ENCODE measurements around the gene TMPRSS13.
"Not testable (repeated sequence)": the region's sequence is repeated elsewhere in the genome, so short reads cannot be mapped to it uniquely, and the experiment has no call there.

Gene TMPRSS13

DNA sequence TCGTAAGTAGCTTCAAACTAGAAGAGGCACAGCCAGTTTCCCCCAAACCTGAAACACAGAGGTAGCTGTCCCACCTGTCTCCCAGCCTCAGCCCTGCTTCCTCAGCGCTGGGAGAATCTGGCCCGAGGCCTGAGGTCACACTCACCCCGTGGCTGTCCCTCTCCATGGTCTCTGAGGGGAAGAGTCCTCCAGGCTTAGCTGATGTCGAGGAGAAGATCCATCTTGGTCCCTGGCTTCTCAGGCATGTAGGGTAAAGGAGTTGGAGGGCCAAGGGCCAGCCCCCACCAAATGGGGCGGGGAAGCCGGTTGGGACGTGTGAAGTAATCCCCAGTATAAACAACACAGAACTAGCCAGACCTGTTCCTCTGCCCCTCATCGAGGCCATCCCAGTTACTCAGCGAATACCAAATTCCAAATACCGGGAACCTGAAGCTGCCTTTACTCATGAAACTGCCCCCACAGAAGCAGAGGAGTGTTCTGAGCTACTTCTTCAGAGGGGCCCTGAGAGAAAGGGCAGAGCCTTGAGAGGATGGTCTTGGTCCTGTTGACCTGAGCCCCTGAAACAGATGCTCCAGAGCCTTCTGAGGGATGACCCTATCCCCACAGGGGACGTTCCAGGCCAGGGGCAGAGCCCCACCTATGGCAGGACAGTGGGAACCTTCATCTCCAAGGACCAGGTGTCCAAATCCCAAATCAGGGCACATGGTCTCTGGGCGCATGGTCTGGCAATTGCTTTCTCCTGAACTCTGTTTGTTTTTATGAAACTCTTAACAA, at the start of gene TMPRSS13:
Gene TMPRSS13, minus strand, starts transcription at position 261 of the 774 bp plus-strand sequence. Its CDS starts 95 bp downstream, at position 166.
- DNase-seq: no peak

DNA sequence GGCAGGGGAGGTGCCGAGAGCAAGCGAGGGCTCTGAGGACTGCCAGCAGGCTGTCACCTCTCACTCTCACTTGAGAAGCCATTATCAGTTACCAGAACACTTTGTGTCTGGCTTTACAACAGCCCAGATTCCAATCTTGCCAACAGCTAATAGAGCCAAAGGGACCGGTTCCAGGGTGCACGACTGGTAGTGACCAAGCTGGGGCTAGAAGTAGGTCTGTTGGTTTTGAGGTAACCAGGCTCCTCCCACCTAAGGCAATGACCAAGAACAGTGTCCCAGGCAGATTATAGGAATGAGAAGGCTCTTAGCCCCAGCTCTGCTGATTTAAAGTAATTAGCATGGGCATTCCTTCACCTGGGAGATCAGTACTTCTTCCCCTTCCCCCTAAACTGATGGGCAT, 49.8 kb upstream of the TMPRSS13 start:
- DNase-seq: no peak

DNA sequence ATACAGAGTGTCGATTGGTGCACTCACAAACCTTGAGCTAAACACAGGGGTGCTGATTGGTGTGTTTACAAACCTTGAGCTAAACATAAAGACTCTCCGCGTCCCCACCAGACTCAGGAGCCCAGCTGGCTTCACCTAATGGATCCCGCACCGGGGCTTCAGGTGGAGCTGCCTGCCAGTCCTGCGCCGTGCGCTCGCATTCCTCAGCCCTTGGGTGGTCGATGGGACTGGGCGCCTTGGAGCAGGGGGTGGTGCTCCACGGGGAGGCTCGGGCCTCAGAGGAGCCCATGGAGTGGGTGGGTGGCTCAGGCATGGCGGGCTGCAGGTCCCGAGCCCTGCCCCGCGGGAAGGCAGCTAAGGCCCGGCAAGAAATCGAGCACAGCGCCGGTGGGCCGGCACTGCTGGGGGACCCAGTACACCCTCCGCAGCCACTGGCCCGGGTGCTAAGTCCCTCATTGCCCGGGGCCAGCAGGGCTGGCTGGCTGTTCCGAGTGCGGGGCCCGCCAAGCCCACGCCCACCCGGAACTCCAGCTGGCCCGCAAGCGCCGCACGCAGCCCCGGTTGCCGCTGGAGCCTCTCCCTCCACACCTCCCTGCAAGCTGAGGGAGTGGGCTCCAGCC, 49.2 kb upstream of the TMPRSS13 start:
- DNase-seq: not testable (repeated sequence)

DNA sequence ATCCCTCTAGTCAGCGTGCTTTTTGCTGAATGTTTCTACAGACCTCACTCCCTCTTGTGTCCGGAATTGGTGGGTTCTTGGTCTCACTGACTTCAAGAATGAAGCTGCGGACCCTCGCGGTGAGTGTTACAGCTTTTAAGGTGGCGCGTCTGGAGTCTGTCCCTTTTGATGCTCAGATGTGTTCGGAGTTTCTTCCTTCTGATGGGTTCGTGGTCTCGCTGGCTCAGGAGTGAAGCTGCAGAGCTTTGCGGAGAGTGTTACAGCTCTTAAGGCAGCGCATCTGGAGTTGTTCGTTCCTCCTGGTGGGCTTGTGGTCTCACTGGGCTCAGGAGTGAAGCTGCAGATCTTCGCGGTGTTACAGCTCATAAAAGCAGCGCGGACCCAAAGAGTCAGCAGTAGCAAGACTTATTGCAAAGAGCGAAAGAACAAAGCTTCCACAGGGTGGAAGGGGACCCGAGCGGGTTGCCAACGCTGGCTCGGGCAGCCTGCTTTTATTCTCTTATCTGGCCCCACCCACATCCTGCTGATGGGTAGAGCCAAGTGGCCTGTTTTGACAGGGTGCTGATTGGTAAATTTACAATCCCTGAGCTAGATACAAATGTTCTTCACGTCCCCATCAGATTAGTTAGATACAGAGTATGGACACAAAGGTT, 48.5 kb upstream of the TMPRSS13 start:
- DNase-seq: not testable (repeated sequence)

DNA sequence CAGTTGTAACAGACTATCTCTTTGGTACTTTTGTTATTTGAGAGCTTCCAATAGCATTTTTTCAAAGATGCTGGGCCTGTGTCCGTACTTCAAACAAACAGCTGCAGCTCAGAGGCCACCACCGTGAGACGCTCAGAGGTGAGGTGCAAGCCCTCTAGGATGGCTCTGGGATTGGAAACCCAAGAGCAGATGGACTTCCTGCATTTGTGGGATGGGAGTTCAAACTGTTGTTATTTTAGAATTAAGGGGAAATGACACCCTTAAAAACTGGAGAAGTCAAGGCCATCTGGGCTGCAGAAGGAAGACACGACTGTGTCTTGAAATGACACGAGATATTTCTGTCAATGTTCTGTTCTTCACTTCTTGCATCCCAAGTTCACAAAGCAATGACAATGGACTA, 47.8 kb upstream of the TMPRSS13 start:
- no peak for DNase-seq

DNA sequence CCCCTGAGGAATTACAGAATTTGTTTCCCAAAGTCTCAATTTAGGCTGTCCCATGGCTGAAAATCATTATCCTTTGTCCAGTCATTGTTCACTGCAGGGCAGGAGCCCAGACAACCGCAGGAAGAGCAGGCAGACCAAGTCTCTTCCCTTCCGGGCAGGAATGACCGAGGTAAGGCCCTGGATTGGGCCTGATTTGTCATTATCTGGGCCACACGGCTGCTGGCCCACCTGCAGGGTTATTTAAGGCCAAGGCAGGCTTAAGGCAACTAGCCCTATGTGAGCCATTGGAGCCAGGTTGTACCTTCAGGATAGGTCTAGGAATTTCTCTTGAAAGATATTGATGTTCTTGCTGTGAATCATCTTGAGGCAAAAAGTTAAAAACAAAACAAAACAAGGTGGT, 47.2 kb upstream of the TMPRSS13 start:
- no peak for DNase-seq

DNA sequence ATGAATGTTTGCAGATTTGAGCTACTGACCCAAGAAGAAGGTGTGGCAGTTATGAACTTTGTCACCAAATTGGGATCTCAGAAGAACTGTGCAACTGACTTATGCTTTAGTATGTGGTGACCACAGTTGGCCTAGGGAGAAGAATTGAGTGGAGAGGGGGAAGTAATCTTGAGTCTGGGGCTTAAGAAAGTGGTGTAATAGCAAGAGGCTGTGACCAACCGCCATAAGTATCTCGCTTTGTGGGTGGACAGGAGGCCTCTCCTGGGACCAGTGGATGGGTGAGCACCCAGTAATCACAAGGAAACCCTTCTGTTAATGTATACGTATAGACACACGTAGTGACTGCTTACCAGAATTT, 44.3 kb upstream of the TMPRSS13 start:
- no peak for DNase-seq

DNA sequence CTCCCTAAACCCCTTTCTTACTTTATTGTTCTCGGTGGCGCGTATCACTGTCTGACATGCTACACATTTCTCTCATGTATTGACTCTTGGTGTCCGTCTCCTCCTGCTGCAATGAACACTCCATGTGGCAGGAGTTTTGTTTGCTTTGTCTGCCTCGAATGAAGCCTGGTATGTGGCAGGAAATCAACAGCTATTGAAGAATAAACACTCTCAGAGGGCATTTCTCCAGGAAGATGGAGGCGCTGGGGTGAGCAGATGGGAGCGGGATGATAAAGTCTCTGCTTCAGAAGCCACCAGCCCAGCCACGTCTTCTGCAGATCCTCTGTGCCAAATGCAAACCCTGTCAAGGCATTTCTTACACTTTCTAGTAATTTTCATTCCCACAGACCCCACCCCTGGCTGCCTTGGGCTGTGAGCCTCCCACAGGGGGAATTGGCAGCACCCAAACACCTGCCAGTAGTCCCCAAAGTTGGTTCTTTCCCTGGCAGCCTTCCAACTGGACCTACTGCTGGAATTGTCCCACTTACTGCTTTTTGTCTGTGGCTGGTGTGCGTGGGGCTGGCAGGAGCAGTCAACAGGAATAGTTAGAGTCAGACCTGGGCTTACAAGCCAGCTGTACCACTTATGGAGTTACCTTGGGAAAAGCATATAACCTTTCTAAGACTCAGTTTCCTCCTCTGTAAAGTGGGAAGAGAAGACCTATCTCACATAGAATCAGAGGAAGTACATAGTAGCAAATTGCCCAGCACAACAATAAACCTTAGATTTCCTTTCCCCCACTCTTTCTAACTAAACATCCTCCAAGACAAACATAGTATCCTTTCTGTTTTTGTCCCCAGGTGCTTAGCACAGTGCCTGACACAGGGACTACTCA, 43.7 kb upstream of the TMPRSS13 start:
- DNase-seq: peak; percentile 11

DNA sequence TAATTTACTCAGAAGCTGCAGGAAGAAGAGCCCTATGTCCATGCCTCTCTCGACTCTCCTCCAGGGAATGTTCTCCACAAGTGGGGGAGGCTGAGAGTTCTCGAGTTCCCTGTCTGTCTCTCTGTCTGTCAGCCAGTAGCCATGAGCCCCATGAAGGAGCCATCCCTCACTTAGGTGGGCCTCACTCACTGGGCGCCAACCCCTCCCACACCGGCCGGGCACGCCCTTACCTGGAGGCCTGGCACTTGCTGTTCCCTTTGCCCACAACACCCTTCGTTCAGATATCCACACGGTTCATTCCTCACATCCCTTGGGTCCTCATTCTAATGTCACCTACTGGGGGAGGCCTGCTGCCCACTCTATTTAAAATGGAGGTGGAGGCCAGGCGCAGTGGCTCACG, 42.8 kb upstream of the TMPRSS13 start:
- no peak for DNase-seq

DNA sequence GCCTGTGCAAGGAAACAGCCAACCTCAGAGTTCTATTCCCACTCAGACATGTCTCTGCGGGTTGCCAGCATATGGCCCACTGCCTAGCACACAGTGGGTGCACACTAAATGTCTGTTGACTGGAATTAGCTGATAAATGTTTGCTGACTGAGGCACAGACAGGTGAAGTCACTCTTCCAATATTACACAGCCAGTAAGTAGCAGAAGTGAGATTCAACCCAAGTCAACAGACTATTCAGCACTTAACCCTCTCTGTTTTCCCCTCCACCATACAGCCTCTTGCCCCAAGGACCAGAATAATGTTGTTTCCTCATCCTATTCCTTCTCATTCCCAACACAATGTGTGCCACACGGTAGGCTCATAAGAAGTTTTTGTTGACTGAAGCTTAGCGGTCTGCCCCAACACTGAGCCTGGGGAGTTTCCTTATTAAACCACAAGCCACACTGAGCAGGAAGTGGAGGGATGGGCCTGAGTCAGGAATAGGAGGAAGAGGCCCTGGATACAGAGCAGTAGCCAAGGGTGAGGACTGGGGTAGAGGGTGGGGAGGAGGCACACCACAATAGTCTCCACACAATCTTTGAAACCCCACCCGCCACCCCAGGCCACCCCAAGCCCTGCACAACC, 41.3 kb upstream of the TMPRSS13 start:
- peak; percentile 33 for DNase-seq

DNA sequence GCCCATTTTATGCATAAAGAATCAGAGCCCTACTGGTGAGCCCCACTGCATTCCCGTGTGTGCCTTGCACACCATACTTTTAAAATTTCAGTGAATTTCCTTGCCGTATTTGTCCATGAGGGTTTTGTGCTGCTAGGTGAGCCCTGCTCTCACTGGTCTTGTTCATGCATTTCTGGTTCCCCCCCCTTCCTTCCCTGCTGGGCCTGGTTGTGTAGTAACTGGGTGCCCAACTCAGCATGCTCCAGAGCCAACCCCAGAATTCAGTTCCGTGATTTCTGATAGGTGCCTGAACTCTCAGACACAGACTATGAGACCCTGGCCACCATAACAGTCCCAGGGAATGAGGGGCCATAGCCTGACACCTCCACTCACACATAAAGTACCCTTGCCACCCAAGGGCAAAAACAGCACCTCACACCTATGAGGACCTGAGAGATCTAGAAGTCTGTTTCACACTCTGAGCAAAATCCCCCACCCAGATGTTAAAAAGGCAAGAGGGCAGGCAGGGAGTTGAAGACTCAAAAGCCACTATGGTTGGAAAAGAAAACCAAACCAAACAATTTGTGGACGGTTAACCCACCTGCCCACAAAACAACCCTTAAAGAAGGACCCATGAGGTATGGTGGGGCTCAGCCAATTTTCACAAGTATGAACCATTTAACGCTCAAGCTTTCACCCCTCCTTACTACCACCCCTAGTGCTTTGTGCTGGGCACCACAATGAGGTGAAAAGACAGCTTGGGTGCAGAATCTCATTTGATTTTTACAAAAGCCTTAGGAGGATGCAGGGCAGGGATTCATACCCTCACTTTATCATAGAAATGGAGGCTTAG, 40.2 kb upstream of the TMPRSS13 start:
- DNase-seq: no peak

DNA sequence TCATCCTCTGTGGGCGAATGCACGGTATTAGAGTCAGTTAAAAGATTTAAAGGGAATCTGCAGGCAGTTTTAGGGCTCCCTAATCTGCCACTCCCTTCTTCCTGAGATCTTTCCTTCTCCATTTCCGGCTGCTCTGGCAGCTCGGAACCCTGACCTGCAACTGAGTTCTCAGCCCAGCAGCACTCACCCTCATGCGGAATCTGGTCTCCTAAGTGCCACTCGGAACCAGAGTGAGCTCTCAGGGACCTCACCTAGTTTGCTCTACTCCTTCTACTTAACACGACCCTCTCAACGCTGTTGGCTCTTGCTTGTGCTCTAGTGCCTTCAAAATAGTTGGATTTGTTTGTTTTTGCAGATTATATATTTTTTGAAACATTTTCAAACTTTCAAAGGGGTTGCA, 37.7 kb upstream of the TMPRSS13 start:
- no peak for DNase-seq

DNA sequence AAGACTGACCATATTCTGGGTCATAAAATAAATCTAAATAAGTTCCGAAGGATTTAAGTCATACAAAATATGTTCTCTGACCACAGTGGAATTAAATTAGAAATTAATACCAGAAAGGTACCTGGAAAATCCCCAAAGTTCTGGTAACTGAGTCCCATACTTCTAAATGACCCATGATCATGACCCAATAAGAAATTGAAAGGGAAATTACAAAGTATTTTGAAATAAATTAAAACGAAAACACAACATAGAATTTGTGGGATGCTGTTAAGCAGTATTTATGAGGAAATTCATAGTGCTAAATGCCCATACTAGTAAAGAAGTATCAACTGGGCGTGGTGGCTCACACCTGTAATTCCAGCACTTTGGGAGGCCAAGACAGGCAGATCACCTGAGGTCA, 33.6 kb upstream of the TMPRSS13 start:
- no peak for DNase-seq

DNA sequence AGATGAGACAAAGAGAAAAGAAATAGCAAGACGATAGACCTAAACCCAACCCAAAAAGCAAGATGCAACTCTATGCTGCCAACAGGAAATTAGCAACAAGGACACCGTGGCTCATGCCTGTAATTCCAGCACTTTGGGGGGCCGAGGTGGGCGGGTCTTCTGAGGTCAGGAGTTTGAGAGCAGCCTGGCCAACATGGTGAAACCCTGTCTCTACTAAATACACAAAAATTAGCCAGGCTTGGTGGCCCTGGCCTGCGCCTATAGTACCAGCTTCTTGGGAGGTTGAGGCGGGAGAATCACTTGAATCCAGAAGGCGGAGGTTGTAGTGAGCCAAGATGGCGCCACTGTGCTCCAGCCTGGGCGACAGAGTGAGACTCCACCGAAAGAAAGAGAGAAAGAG, 32.7 kb upstream of the TMPRSS13 start:
- no peak for DNase-seq

DNA sequence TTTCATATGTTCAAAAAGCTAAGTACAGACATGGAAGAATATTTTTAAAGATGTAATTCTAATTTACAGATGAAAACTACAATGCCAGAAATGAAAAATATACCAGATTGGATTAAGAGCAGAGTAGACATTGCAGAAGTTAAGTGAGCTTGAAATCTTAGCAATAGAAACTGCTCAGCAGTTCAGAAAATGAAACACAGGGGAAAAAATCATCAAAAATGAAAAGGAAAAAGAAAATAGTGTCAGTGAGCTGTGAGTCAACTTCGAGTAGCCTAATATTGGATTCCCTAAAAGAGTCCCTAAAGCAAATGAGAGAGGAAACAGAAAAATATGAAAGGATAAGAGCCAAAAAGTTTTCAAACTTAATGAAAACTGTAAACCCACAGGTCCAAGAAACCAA, 31.2 kb upstream of the TMPRSS13 start:
- no peak for DNase-seq

DNA sequence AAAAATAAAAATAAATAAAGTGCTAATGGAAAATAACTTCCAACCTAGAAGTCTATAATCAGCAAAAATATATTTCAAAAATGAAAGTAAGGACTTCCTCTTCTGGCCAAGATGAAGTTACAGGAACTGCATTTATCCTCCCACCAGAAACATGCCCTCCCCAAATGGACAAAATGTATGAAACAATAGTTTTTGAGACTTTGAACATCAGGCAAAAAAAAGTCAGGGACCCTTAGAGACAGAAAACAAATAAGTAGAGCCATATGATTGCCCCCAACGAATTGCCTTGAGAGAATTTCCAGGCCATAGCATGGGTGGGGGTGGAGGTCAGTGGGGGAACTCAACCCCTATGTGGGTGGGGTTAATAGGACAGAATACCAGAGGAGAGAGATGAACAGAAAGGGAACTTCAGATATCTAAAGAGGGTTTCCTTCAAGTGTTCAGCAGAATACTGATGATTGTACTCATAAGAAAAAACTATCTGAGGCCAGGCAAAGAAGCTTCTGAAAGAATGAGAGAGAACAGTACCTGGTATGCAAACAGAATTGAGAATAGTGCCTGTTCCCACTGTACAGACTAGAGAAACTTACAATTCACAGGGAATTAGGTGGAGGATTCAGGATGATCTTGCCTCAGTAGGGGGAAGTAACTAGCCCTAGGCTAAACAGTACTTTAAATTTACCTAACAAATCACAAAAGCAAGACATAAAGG, 30.4 kb upstream of the TMPRSS13 start:
- no peak for DNase-seq

DNA sequence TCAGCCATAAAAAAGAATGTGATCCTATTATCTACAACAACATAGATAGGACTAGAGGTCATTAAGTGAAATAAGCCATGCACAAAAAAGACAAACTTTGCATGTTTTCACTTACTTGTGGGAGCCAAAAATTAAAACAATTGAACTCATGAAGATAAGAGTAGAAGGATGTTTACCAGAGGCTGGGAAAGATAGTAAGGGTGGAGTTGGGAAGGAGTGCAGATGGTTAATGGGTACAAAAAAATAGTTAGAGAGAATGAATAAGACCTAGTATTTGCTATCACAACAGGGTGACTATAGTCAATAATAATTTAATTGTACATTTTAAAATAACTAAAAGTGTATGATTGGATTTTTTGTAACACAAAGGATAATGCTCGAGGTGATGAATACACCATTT, 29.7 kb upstream of the TMPRSS13 start:
- no peak for DNase-seq

DNA sequence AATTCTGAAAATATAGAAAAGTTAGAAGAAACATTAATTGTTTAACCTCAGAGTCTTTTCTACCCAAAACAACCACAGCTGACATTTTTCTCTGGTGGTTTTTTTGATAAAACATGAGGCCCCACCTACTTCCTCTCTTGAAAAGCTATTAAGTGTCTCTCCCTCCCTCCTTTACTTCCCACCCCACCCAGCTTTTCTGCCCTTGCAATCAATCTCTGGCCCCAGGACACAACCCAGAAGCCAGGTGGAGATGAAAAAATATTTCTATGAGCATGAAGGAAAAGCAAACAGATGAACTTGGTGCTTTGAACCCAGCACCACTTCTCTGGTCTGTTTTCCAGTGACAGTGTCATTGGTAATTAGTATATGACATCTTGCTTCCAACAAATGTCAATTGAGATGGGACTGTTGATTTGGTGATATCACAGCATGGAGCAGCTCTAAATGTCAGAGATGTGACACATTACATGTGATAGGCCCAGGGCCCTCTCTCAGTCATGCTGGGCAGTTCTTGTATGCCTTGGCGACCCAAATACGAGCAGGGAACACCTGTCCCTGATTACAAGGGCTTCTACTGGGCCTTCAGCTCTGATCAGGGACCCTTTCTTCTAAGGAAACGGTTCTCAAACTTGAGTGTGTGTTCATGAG, 23.9 kb upstream of the TMPRSS13 start:
- DNase-seq: peak; percentile 43

DNA sequence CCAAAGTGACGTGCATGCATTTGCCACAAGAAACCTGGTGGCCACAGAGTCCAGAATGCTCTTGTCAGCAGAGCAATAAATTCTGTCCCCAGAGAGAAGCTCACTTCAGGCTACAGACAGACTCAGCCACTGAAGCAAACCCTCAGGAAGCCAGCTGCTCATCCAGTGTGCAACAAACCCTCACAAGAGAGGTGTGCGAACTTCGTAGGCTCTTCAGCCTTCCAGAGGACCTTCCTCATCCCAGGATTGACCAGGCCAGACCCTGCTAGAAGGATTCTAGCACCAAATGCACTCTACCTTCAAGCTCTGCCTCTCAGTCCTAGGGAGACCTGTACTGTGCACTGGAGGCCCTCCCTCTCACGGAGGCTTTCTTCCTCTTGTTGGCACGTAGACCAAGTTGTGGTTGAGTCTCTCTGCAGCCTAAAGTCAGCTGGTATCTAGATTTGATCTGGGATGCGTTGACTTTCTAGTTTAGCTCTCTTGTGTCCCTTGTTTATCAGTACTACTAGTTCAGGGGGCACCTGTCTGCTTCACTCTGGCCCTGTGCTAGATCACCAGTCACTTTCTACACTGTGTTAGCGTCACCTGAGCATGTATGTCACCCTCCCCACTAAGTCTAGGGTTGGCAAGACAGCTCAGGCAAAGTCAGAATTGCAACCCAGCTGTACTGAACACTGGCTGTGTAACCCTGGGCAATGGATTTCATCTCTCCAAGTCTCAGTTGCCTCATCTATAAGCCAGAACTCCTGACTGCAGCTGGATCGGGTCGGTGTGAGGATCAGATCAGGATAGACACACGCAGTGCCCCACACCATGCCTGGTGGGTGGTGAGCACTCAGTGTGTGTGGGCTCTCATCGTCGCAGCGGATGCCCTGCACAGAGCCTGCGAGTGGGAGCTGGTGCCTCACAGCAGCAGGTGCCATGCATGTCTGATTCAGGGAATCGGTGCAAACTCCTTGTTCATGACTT, 22.1 kb upstream of the TMPRSS13 start:
- DNase-seq: no peak

Data from hematopoietic multipotent progenitor cell treated with erythropoietin and hydrocortisone succinate and interleukin-3 and kit ligand, for 8 days (in vitro differentiated cells).